IPS-NIHi11 (cell line): ENCODE measurements around the gene PGM2L1.

Experiments
- DNase-seq: peaks from one replicate; pipeline ENCODE4 v3.0.0; 2012; ENCODE audit warnings: mixed read lengths, low spot score

The PGM2L1 gene

DNA sequence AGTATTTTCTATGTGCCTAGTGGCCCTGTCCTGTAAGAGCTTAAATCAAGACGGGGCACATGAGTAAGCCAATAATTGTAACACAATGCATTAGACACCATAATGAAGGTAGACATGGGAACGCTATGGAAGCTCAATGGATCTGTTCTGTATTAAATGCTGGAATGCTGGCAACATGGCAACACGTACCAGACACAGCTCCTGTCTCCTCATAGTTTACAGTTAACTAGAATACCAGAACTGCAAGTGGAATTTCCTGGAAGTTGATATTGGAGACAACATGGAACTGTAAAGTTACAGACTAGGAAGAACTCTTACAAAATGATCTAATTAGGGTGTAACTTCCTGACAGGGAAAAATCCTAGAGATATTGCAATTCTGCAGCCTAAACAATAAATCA, 99.2 kb downstream of the PGM2L1 start:
- no peak for DNase-seq

GRCh38 chr11:74297484-74297883, 100.7 kb downstream of the PGM2L1 start:
- DNase-seq, result no peak

DNA sequence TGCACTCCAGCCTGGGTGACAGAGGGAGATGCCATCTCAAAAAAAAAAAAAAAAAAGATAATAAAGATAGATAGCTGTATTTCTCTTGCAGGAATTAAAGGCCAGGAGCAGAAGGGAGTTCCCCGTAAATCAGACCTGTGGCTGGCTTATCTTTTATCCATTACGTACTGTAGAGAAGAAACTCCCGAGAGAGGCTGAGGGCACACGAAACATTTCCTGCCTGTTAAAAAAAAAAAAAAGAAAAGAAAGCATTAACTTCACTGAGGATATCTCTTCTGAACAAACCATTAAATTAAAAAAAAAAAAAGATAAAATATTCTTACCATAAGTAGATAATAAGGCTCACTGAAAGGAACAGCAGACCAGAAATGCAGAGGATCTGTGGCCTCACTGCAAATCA, 109.3 kb downstream of the PGM2L1 start:
- no peak for DNase-seq

DNA sequence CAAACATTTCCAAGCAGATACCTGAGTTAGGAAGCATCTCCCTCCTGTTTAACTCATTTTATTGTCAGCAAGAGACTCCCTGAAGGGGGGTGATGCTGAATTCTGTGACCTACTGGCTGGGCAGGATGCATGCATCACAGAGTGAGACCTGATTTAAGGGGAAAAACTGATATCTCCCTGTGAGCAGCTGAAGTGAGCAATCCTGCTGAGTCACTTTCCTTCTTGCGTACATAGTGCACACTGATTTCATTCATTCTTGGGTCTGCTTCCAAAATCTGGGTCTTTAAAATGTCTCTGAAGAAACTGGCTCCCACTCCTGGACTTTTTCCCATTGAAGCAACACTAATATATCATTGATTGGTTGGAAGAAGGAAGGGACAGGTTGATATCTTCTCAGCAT, 110.1 kb downstream of the PGM2L1 start:
- DNase-seq, result no peak

DNA sequence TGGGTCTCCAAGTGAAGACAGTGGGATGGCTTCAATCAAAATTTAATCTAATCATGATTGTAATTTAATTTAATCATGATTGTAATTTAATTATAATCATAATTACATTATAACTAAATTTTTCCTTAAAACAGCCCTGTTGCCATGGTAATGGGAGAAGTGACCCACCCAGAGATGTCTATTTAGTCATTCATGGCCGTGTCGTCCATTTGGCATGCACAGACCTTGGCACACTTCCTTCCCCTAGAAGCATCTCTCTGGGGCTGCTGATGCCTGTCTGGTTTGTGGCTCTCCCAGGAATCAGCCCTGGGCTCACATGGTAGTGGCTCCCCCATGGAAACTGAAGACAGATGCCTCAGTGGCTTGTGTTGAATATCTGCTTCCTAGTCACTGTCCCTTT, 113.8 kb downstream of the PGM2L1 start:
- no peak for DNase-seq

DNA sequence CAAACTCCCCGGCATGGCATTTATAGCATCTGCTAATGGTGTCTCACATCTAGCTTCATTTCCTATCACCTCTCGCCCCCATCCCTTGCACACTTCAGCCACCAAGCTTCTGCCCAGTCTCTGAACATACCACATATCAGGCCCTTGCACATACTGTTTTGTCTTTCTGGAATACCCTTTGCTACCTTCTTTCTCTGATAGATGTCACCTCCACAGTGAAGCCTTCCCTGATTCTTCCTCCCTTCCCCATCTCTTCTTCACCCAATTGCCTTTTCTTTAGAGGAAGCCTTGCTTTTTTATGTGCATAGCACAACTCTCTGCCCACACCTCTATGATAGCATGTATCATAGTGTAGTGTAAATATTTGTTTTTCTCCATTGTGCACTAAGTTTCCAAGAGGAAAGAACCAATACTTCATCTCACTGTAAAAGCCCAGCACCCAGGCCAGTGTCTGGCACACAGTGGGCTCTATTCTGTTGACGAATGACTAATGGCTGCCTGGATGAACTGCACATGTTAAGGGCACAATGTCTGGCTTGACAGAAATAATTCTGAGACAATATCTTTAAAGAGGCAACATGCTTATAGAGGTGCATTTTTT, 114.6 kb downstream of the PGM2L1 start:
- no peak for DNase-seq

DNA sequence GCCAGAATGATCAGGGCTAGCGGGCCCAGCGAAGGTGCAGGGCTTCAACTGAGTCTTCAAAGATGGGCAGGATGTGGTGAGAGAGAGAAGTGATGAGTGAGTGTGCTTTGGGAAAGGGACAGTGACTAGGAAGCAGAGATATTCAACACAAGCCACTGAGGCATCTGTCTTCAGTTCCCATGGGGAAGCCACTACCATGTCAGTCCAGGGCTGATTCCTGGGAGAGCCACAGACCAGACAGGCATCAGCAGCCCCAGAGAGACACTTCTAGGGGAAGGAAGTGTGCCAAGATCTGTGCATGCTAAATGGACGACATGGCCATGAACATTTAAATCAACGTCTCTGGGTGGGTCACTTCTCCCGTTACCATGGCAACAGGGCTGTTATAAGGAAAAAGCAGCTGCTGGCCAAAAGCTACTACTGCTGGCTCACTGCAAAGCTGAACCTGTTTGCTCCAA, 115.3 kb downstream of the PGM2L1 start:
- no peak for DNase-seq

GRCh38 chr11:74282421-74282820, 115.8 kb downstream of the PGM2L1 start:
- DNase-seq, result no peak

DNA sequence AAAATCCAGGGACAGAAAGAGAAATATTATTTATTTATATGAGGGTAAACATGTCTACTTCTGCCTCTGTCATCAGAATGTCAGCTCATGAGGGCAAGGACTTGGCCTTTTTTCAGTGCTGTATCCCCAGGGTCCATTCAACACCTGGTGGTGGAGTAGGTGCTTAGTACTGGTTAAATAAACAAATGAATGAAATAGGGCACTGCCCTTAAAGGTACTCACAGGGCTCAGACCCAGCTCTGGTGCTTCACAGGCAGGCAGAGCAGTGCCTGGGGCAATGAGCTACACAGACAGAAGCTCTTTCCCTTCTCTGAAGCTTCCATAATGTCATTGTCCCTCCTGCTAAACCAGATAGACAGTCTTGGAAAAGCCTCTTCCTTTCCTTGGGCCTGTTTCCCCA, 117.7 kb downstream of the PGM2L1 start:
- DNase-seq, result no peak
